SK-N-SH treated with all-trans-retinoic acid at 6 μM for 48 hours (cell line): Measurements from ENCODE around the gene SOHLH1.

Experiments
- GLIS3 ChIP-seq: fragments of 250-450 bp; sonication (Bioruptor Pico); IDR thresholded peaks from 2 replicates; pipeline ENCODE4 v1.5.0; 2020; ENCODE audit warnings: mild to moderate bottlenecking, moderate library complexity
- OSR1 ChIP-seq: fragments of 250-450 bp; sonication (Bioruptor Pico); IDR thresholded peaks from 2 replicates; pipeline ENCODE4 v1.8.0; 2022; ENCODE audit warnings: moderate library complexity, mild to moderate bottlenecking, inconsistent platforms
- PATZ1 ChIP-seq: fragments of 250-450 bp; sonication (Bioruptor Pico); IDR thresholded peaks from 2 replicates; pipeline ENCODE4 v1.8.0; 2020; ENCODE audit warnings: mild to moderate bottlenecking, moderate library complexity, borderline replicate concordance
- PPARA ChIP-seq: fragments of 250-450 bp; sonication (Bioruptor Pico); IDR thresholded peaks from 2 replicates; pipeline ENCODE4 v1.5.0; 2020; ENCODE audit warnings: mild to moderate bottlenecking, borderline replicate concordance
- ZC3H10 ChIP-seq: fragments of 250-450 bp; sonication (Bioruptor Pico); IDR thresholded peaks from 2 replicates; pipeline ENCODE4 v1.5.1; 2021; ENCODE audit warnings: mild to moderate bottlenecking, moderate library complexity
- ZFP3 ChIP-seq: fragments of 250-450 bp; sonication (Bioruptor Pico); IDR thresholded peaks from 2 replicates; pipeline ENCODE4 v1.5.0; 2020; ENCODE audit warnings: mild to moderate bottlenecking, moderate library complexity
- ZFP30 ChIP-seq: fragments of 450-650 bp; formaldehyde crosslinking; IDR thresholded peaks from 2 replicates; pipeline ENCODE4 v1.5.0; 2022; ENCODE audit warnings: mild to moderate bottlenecking, moderate library complexity
- ZNF565 ChIP-seq: fragments of 450-650 bp; formaldehyde crosslinking; conservative IDR thresholded peaks from 2 replicates; pipeline ENCODE4 v1.5.0; 2020; ENCODE audit warnings: low read depth, mild to moderate bottlenecking, moderate library complexity
- ZNF70 ChIP-seq: fragments of 450-650 bp; formaldehyde crosslinking; IDR thresholded peaks from 2 replicates; pipeline ENCODE4 v1.5.0; 2020; ENCODE audit warnings: mild to moderate bottlenecking, moderate library complexity

- TF ChIP-seq ZFP3 (CRISPR knock-in tag): no peak
- no peak for TF ChIP-seq ZC3H10 (CRISPR knock-in tag)
- TF ChIP-seq PATZ1 (CRISPR knock-in tag): no peak
- no peak for TF ChIP-seq PPARA (CRISPR knock-in tag)
- TF ChIP-seq ZNF565 (CRISPR knock-in tag): no peak
- no peak for TF ChIP-seq ZFP30 (CRISPR knock-in tag)
- TF ChIP-seq GLIS3: no peak
- no peak for TF ChIP-seq OSR1 (CRISPR knock-in tag)
- TF ChIP-seq ZNF70 (CRISPR knock-in tag): no peak
Measured at GRCh38 chr9:135699440-135699839, at the start of gene SOHLH1.
